ENCODE measurements around the gene C12orf56.
A peak's percentile ranks its signal among the peaks of the same experiment; 100 is the strongest.
"Not testable (repeated sequence)": the region's sequence is repeated elsewhere in the genome, so short reads cannot be mapped to it uniquely, and the experiment has no call there.

C12orf56 gene

GRCh38 chr12:64323006-64323405 lies 67.6 kb downstream of the C12orf56 start:
- H3K4me1 Mint-ChIP-seq = peaks cover 16% of the 10 kb centered on the region
- H3K4me3 Mint-ChIP-seq = no peak overlapping the region
- H3K9me3 Mint-ChIP-seq = peaks cover 10% of the 10 kb centered on the region
- H3K36me3 Mint-ChIP-seq (ENCODE audit: low read depth) = no peaks in the 10 kb centered on the region
- no peak for DNase-seq
- no peaks in the 10 kb centered on the region for H3K27me3 Mint-ChIP-seq (ENCODE audit: low read depth, poor library complexity)
- no peak overlapping the region for H3K27ac Mint-ChIP-seq
- no peak for TF ChIP-seq CTCF (IDR thresholded peaks at IDR 0.05)

- peaks cover 14% of the 10 kb centered on the region for H3K9me3 Mint-ChIP-seq
- DNase-seq = no peak
- H3K27me3 Mint-ChIP-seq (ENCODE audit: low read depth, poor library complexity) = no peaks in the 10 kb centered on the region
- peak overlapping the region; percentile 7 for H3K27ac Mint-ChIP-seq
- H3K4me3 Mint-ChIP-seq = no peak overlapping the region
- H3K4me1 Mint-ChIP-seq = peaks cover 16% of the 10 kb centered on the region
- no peak for TF ChIP-seq CTCF (IDR thresholded peaks at IDR 0.05)
- no peaks in the 10 kb centered on the region for H3K36me3 Mint-ChIP-seq (ENCODE audit: low read depth)
Measured at GRCh38 chr12:64320611-64321010, 69.9 kb downstream of the C12orf56 start.

GRCh38 chr12:64319540-64320225 lies 70.9 kb downstream of the C12orf56 start:
- H3K4me1 Mint-ChIP-seq = peaks cover 16% of the 10 kb centered on the region
- peaks cover 14% of the 10 kb centered on the region for H3K9me3 Mint-ChIP-seq
- DNase-seq; H3K4me3 Mint-ChIP-seq; H3K27me3 Mint-ChIP-seq (ENCODE audit: low read depth, poor library complexity); H3K36me3 Mint-ChIP-seq (ENCODE audit: low read depth): not testable (repeated sequence)
- H3K27ac Mint-ChIP-seq = peak overlapping the region; percentile 73

DNA sequence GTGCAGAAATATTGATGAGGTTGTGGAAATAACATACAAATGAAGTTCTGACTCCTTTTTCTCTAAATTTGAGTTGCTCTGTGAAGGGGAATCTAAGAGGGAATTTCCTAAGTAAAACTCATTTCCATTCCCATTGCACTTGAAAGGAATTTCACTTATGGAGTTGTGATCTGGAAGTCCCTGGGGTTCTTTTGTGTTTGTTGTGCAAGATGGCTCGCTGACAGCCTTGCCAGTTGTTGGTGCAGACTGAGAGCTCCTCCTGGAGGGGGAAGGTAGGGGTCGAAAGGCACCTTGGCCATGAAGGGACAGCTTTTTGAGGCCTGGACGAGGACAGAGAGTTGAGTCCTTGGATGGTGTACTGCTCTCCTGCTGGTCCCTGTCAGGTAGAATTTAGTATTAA lies 72.0 kb downstream of the C12orf56 start:
- DNase-seq = peak; percentile 5
- H3K36me3 Mint-ChIP-seq (ENCODE audit: low read depth) = no peaks in the 10 kb centered on the region
- H3K27me3 Mint-ChIP-seq (ENCODE audit: low read depth, poor library complexity) = no peaks in the 10 kb centered on the region
- H3K4me1 Mint-ChIP-seq = peaks cover 16% of the 10 kb centered on the region
- H3K27ac Mint-ChIP-seq = peak overlapping the region; percentile 78
- peaks cover 14% of the 10 kb centered on the region for H3K9me3 Mint-ChIP-seq
- TF ChIP-seq CTCF (IDR thresholded peaks at IDR 0.05) = no peak
- H3K4me3 Mint-ChIP-seq = no peak overlapping the region

- Mint-ChIP-seq H3K27me3 (ENCODE audit: low read depth, poor library complexity) (no peaks in the 10 kb centered on the region), H3K4me3 (no peak overlapping the region), H3K9me3 (no peaks in the 10 kb centered on the region), H3K36me3 (ENCODE audit: low read depth) (no peaks in the 10 kb centered on the region), H3K4me1 (no peaks in the 10 kb centered on the region), H3K27ac (no peak overlapping the region)
- TF ChIP-seq CTCF (IDR thresholded peaks at IDR 0.05) = no peak
- DNase-seq = no peak
Measured at GRCh38 chr12:64311877-64312276, 78.7 kb downstream of the C12orf56 start.

- H3K9me3 Mint-ChIP-seq = peaks cover 11% of the 10 kb centered on the region
- peak overlapping the region; percentile 77 for H3K27ac Mint-ChIP-seq
- H3K4me1 Mint-ChIP-seq = peaks cover 7% of the 10 kb centered on the region
- H3K27me3 Mint-ChIP-seq (ENCODE audit: low read depth, poor library complexity) = no peaks in the 10 kb centered on the region
- H3K36me3 Mint-ChIP-seq (ENCODE audit: low read depth) = peaks cover 4% of the 10 kb centered on the region
- DNase-seq = no peak
- no peak for TF ChIP-seq CTCF (IDR thresholded peaks at IDR 0.05)
- H3K4me3 Mint-ChIP-seq = no peak overlapping the region
Measured at GRCh38 chr12:64304571-64304970, 86.0 kb downstream of the C12orf56 start.

Measured in nephron progenitor cell (in vitro differentiated cells).